Measurements from ENCODE around the gene SMC1B.

DNA sequence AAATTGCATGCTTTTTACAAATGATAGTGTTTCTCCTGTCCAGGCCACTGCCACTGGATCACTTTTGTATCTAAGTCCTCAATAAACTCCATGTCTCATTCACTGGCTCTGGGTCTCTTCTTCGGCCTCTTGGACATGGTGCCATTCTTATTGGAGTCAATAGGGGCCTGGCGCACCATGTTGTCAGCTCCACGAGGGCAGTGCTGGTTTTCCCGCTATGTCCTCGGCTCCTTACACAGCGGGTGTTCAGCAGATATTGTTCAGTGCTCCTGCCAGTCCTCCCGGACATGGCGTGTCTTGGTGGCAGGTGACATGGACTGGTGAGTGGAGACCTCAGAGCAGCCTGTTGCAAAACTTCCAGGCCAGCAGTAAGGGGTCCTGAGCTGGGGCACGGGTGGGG is 107.3 kb downstream of the SMC1B start:
- TF ChIP-seq SP1 (IDR thresholded peaks at IDR 0.05) (no peak), CTCF (IDR thresholded peaks at IDR 0.05; ENCODE audit: low read depth, low read length, missing input control) (no peak), REST (IDR thresholded peaks at IDR 0.05) (no peak), JUND (IDR thresholded peaks at IDR 0.05) (no peak), TAF1 (conservative IDR thresholded peaks at IDR 0.05) (no peak)
